Neuron (in vitro differentiated cells): Measurements from ENCODE around the gene TAS2R41.
"Not testable (repeated sequence)": the region's sequence is repeated elsewhere in the genome, so short reads cannot be mapped to it uniquely, and the experiment has no call there.

Experiments used
- H2AFZ ChIP-seq: one replicate; pipeline ENCODE4 v1.6.1; 2013; ENCODE audit warnings: low read depth, mild to moderate bottlenecking, inconsistent platforms, low read length, moderate library complexity
- H3K27me3 ChIP-seq: one replicate; pipeline ENCODE4 v1.6.1; 2013; ENCODE audit warnings: low read length; ENCODE audit not compliant: insufficient read depth
- H3K36me3 ChIP-seq: one replicate; pipeline ENCODE4 v1.6.1; 2013; ENCODE audit warnings: low read length; ENCODE audit not compliant: insufficient read depth
- H3K4me1 ChIP-seq: one replicate; pipeline ENCODE4 v1.6.1; 2013; ENCODE audit warnings: low read length; ENCODE audit not compliant: insufficient read depth
- H3K4me3 ChIP-seq: 2 replicates; pipeline ENCODE4 v1.5.1; 2013; ENCODE audit warnings: mild to moderate bottlenecking, low read length, moderate library complexity
- H3K9me3 ChIP-seq: one replicate; pipeline ENCODE4 v1.6.1; 2013; ENCODE audit warnings: low read length

Gene TAS2R41

GRCh38 chr7:143518941-143519340 lies 41.3 kb downstream of the TAS2R41 start:
- Histone ChIP-seq H2AFZ (no peak overlapping the region), H3K4me3 (no peak overlapping the region), H3K36me3 (no peaks in the 10 kb centered on the region), H3K9me3 (no peaks in the 10 kb centered on the region), H3K4me1 (no peaks in the 10 kb centered on the region), H3K27me3 (peaks cover 2% of the 10 kb centered on the region)

DNA sequence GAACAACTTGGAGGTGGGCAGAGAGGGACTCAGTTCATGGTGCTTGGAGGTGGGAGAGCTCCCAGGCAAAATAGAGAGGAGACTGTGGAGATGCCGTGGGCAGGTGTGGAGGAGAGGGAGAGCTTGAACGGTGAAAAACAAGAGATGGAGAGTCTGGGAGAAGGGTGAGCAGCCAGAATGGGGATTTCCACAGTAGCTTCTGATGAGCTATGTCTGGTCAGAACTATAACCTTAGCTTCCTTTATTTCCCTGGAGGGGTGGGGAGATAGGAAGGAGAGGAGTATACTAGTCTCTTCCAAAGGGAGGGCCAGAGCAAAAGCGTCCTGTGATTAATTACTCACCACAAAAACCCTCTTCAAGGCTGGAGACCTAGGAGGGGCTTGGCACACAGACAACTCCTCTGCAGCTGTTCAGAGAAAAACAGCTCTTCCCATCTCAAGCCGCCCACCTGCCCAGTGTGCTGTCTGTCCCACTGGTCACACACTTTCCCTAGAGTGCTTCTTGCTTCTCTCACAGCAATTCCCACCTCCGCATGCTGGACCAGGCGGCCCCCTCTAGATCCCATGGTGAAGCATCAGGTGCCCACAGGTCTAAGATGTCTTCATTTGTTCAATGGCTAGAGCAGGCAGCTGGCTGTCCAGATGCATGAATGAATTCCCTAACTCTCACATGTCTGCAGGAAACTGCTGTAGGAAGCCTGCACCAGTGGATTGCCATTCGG lies 41.9 kb downstream of the TAS2R41 start:
- H3K4me1 ChIP-seq: no peaks in the 10 kb centered on the region
- peaks cover 2% of the 10 kb centered on the region for H3K27me3 ChIP-seq
- no peak overlapping the region for H3K4me3 ChIP-seq
- H3K9me3 ChIP-seq: no peaks in the 10 kb centered on the region
- no peaks in the 10 kb centered on the region for H3K36me3 ChIP-seq
- H2AFZ ChIP-seq: no peak overlapping the region

DNA sequence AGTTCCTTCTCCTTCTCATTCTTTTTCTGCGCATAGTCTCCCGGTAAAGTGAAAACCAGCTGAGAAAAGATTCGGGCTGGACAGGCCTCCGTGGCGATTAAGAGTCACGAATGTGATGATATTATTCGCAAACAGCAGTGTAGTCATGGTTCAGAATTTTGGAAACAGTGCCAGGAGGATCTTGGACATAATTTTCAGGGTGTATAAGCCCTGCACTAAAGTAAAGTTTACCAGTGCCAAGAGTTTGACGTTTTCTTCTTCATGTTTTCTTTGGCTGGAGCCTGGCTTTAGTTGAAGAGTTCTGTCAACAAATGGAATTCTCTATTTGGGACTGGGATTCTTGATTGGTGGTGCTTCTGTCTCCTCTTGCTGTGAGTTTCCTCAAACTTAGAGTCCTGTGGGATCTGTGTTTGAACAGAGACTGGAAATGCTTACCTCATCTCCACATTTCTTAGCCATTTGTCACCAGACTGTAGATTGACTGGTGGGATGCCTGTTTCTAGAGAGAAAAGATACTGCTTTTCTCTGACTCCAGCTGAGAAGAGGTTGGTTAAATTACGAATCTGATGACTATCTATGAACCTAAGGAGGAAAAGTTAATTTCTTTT lies 44.7 kb downstream of the TAS2R41 start:
- H2AFZ ChIP-seq, H3K36me3 ChIP-seq, H3K9me3 ChIP-seq, H3K4me3 ChIP-seq, H3K4me1 ChIP-seq, H3K27me3 ChIP-seq: not testable (repeated sequence)
